Measurements from ENCODE around the gene ECT2L.
"Not testable (repeated sequence)": the region's sequence is repeated elsewhere in the genome, so short reads cannot be mapped to it uniquely, and the experiment has no call there.

The ECT2L gene

GRCh38 chr6:138863321-138863720 is 67.4 kb downstream of the ECT2L start:
- DNase-seq, result no peak

DNA sequence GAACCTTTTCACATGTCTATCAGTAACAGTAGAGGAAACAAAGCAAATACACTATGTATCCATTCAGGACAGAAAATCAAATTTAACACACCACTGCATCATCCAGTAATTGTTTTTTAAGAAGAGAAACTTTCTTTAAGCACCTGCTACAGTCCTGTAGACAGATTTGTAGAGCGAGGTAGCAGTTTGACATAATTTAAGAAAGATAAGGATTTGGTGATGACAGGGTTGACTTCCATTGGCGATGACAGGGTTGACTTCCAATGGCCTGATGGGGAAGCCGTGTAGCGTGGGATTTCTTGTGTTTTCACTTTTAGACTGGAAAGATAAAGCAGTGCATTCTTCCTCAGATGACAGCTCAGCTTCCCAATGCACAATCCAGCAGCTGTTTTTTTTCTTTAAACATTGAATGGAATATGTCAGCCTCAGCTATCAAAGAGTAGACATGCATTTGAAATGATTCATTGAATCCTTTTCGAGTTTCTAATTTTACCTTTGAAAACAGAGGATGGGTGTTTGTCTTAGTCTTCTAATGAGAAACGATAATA is 68.5 kb downstream of the ECT2L start:
- no peak for DNase-seq

GRCh38 chr6:138865480-138866109 is 69.7 kb downstream of the ECT2L start:
- DNase-seq, result peak in 1 of 2 experiments; percentile 4

DNA sequence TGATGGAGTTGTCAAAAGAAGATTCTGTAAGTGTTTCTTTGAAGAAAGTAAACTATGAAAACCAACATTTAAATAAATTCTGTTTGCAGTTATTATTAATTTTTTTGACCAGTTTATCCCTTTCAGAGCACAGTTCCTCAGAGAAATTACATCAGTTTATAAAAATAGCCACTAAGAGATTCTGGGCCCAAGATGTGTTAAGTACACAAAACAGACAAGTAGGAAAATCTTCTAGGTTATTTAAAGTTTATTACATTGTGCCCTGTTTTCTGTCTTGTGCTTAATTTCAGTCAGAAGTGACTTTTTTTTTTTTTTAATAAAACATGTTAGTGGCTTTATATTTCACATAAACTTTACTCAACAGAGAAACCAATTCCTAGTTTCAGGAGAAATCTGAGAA is 72.3 kb downstream of the ECT2L start:
- no peak for DNase-seq

DNA sequence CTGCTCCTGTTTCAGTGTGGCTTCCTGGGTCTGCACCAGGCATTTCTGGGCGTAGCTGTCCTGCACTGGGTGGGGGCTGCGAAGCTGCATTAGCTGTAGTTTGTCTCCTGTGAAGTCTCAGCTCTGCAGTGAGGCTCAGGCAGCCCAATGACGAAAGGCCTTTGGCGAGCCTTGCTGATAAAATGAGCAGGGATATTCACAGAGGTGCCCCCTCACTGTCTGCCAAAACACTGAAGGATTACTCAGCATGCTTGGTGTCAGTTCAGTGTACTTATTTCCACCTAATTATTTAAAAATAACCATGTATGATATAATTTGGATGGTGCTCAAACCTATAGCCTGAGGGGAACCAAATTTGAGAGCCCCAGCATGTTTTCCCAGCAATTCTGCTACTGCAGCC is 73.5 kb downstream of the ECT2L start:
- peak; percentile 17 to 49 for DNase-seq

- DNase-seq, result no peak
Observed at GRCh38 chr6:138873191-138873590, 77.3 kb downstream of the ECT2L start.

DNA sequence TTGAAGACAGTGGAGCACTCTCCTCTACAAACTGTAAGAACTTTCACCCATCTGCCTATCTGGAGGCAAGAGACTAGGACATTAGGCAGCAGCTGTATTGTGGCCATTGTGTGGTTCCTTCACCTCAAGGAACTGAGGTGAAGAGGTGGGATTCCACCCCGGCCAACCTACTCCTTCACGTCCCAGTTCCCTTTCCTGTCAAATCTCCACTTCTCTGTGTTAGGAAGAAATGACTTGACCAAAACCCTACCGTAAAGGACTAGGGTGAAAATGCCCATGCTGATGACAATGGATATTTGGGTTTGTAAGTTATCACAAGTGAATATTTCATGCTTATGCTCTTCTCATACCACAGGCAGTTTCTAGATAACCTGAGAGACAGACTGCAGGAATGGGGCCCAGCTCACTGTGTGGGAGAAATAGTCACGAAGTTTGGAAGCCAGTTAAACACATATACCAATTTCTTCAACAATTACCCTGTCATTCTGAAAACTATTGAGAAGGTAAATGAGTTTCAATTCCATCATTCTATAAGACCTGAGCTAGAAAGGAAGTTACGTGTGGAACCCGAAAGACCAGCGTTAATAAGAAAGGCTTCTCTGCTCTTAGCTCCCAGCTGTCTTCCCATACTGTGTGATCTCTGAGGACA is 86.6 kb downstream of the ECT2L start:
- DNase-seq, result no peak

GRCh38 chr6:138885156-138885819 is 89.4 kb downstream of the ECT2L start:
- no peak for DNase-seq

DNA sequence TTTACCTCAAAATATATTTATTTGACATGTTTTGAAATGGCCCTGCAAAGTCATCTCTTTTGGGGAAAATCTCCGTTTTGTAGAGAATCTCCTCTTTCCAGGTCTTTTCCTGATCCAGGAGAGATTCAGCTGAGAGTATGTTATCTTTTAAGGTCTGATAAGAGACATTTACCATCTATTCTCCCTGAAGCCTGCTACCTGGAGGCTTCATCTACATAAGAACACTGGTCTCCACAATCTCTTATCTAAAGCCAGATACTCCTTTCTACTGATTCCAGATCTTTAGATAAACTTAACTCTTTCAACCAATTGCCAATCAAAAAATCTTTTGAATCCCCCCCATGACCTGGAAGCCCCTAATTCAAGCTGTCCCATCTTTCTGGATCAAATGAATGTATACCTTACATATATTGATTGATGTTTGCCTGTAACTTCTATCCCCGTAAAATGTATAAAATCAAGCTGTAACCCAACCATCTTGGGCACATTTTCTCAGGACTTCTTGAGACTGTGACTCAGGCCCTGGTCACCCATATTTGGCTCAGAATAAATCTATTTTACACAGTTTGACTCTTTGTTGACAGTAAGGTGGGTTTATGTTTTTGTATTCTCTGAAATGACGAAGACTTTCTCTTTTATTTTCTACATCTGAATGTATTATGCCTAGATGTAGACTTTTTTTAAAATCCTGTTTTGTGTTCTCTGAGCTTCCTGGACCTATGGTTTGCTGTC is 95.5 kb downstream of the ECT2L start:
- no peak for DNase-seq

DNA sequence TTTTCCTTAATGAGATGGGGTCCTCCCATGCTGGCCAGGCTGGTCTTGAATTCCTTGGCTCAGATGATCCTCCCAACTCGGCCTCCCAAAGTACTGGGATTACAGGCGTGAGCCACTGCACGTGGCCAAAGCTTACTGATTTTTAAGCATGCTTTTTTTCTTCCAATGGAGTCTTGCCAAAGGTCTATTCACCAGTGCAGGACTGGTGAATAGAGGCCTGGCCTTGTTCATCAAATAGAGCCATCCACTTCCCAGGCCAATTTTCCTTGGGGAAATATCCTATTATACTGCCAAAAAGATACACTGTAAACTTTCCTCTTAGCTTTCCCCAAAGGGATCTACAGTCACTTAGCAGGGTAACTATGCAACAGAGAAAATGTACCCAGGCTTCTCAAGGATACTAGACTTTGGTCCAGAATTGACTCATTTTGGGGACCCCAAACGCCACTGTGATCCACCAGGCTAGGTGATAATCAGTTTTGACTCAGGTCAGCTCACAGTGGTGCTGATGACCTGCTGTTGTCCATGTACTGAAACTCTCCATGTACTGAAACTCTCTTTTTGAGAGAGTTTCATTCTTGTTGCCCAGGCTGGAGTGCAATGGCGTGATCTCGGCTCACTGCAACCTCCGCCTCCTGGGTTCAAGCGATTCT is 100.3 kb downstream of the ECT2L start:
- DNase-seq, result no peak

GRCh38 chr6:138897031-138897430 is 101.1 kb downstream of the ECT2L start:
- no peak for DNase-seq

DNA sequence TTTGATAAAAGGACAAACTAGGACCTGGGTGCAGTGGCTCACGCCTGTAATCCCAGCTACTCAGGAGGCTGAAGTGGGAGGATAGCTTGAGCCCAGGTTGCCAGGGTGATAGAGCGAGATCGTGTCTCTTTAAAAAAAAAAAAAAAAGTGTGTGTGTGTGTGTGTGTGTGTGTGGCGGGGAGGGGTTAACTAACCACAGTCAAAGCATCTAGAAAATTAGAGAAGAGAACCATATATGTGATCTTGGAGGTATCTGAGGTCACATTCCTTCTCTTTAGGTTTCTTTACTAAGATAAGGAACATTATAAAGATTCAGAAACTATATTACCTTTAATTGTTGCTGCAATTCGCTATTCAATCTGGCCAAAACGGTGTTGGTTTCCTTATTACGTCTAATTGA is 111.3 kb downstream of the ECT2L start:
- DNase-seq, result no peak

GRCh38 chr6:138909511-138909910 is 113.6 kb downstream of the ECT2L start:
- peak in 1 of 2 experiments; percentile 23 for DNase-seq

DNA sequence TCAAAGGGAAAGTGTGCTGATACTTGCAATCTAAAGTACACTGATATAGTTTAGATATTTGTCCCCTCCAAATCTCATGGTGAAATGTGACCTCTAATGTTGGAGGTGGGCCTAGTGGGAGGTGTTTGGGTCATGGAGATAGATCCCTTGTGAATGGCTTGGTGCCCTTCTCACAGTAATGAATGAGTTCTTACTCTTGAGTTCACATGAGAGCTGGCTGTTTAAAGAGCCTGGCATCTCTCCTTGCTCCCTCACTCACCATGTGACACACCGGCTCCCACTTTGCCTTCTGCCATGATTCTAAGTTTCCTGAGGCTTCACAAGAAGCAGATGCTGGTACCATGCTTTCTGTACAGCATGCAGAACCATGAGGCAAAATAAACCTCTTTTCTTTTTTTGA is 114.1 kb downstream of the ECT2L start:
- DNase-seq, result no peak

DNA sequence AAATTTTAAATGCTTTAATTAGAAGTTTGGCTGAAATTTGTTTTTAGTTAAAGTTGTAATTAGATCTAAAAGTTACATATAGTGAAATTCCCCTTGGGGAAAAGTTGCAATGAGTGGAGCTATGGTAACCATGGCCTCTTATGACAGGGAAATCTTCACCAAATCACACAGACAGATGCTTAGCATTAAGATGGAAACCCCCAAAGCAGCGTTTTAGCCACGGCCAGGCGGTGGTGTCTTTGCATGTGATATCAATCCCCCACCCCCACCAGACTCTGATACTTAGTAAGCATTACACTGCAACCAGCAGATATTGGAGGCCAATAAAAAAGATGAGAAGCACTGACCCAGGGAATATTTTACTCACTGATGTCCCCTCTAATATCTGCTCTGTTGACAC is 116.4 kb downstream of the ECT2L start:
- no peak for DNase-seq

- no peak for DNase-seq
Observed at GRCh38 chr6:138914701-138915100, 118.8 kb downstream of the ECT2L start.

GRCh38 chr6:138920906-138921305 is 125.0 kb downstream of the ECT2L start:
- DNase-seq, result peak; percentile 45 to 78

- DNase-seq, result peak in 1 of 2 experiments; percentile 52
Observed at GRCh38 chr6:138923561-138923960, 127.7 kb downstream of the ECT2L start.

DNA sequence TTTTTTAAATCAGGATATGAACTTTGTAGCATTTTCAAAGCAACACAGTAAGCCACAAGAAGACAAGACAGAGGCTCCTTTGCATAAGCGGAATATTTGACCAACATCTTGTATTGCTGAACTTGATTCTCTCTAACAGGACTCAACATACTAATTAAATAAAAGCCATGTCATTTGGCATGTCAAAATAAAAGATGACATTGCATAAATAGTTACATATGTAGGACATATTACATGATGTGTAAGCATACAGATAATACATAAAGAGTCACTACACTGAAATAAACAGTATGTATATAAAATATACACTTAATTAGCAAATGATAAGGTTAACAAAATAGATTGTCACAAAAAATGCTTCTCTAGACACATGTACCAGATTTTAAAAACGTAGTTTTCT is 129.9 kb downstream of the ECT2L start:
- no peak for DNase-seq

- no peak for DNase-seq
Observed at GRCh38 chr6:138926579-138926978, 130.7 kb downstream of the ECT2L start.

- DNase-seq, result no peak
Observed at GRCh38 chr6:138931660-138932059, 135.8 kb downstream of the ECT2L start.

DNA sequence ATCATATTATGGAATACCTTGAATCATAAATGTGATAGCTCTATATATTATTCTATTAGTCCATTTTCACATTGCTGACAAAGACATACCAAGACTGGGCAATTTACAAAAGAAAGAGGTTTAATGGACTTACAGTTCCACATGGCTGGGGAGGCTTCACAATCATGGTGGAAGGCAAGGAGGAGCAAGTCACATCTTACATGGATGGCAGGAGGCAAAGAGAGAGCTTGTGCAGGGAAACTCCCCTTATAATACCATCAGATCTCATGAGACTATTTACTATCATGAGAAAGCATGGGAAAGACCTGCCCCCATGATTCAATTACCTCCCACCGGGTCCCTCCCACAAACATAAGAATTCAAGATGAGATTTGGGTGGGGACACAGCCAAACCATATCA is 141.0 kb downstream of the ECT2L start:
- not testable (repeated sequence) for DNase-seq

All from NCI-H2081 (cell line).